ENCODE results near the gene EFEMP2. TPM values are rescaled to one million over a fixed set of nuclear protein-coding genes. Genes with fewer than 3 reads are reported as not detected.

EFEMP2 gene
- total and polyA plus RNA-seq, 10 of the 15 experiments (the other 5 are each of a cell fraction or from before 2014, with no cell fraction given) = 0.24 to 13.2 (median 1.3) TPM; not detected in 1

DNA sequence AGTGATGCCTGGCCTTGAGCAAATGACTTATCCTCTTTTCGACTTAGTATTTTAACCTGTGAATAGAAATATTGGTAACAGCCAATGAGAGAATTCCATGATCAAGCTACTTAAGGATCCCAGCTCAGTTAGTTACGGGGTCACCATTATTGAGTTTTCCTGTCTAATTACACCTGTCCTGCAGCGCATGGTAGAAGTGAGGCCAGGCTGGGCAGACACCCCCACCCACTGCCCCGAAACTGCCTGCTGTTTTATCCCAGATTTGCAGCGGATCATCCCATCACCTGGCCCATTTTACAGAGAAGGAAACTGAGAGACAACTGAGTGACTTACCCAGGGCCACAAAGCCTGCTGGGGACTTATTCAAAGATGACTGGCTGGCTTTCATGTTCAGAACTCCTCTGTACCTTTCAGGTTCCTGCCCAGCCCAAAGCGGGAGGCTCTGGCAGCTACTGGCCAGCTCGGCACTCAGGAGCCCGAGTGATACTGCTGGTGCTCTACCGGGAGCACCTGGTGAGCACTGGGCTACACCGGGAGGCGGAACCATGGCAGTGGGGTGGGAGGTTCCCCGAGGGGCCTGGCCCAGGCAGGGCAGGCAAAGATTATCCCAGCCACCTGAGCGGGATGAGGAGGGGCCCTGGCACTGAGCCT is 10.9 kb downstream of the EFEMP2 start:
- H3K36me3 ChIP-seq (ENCODE audit: control insufficient read depth in 2 of 2, insufficient read depth in 2 of 2, low read length in 1 of 2) = peaks cover 18 to 32% of the 10 kb centered on the region in 2 experiments
- ATAC-seq (no peak), FAIRE-seq (no peak), DNase-seq (ENCODE audit: low read depth, low spot score) (no peak)
- H3K79me2 ChIP-seq (ENCODE audit: control insufficient read depth, insufficient read depth, low read length) = peaks cover 39% of the 10 kb centered on the region
- peaks cover 2% of the 10 kb centered on the region for H4K20me1 ChIP-seq (ENCODE audit: control insufficient read depth, insufficient read depth)
- 90% methylated on average over 13 of the region's 13 CpGs for WGBS (ENCODE audit: insufficient coverage, insufficient replicate concordance, low lambda C conversion rate, missing lambda C conversion rate)
- intact Hi-C loops (cut with micrococcal nuclease; ENCODE audit: unreplicated experiment) (no loop called here), in situ Hi-C loops (cut with MboI) (loop anchor here (25.0 kb wide), 1 partner anchor 1624 kb away; the partner anchor contains the start of genes DNAJC4, FKBP2, NUDT22 and PPP1R14B)
- BruUV-seq (replicated peaks) = no TSS peak
- TF ChIP-seq ZNF207 (IDR thresholded peaks at IDR 0.05; ENCODE audit: borderline replicate concordance) (no peak), SUZ12 (IDR thresholded peaks at IDR 0.05; ENCODE audit: unreplicated experiment) (no peak), NRF1 (conservative IDR thresholded peaks at IDR 0.05; ENCODE audit: low read depth, low read length) (no peak)
- TF ChIP-seq, protein P1, sequence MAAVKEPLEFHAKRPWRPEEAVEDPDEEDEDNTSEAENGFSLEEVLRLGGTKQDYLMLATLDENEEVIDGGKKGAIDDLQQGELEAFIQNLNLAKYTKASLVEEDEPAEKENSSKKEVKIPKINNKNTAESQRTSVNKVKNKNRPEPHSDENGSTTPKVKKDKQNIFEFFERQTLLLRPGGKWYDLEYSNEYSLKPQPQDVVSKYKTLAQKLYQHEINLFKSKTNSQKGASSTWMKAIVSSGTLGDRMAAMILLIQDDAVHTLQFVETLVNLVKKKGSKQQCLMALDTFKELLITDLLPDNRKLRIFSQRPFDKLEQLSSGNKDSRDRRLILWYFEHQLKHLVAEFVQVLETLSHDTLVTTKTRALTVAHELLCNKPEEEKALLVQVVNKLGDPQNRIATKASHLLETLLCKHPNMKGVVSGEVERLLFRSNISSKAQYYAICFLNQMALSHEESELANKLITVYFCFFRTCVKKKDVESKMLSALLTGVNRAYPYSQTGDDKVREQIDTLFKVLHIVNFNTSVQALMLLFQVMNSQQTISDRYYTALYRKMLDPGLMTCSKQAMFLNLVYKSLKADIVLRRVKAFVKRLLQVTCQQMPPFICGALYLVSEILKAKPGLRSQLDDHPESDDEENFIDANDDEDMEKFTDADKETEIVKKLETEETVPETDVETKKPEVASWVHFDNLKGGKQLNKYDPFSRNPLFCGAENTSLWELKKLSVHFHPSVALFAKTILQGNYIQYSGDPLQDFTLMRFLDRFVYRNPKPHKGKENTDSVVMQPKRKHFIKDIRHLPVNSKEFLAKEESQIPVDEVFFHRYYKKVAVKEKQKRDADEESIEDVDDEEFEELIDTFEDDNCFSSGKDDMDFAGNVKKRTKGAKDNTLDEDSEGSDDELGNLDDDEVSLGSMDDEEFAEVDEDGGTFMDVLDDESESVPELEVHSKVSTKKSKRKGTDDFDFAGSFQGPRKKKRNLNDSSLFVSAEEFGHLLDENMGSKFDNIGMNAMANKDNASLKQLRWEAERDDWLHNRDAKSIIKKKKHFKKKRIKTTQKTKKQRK (IDR thresholded peaks at IDR 0.05; ENCODE audit: low read depth, low read length) = no peak
- H3K4me3 ChIP-seq = peak overlapping the region; percentile 85
- H3K4me1 ChIP-seq (ENCODE audit: control insufficient read depth, insufficient read depth, low read length) = peaks cover 15% of the 10 kb centered on the region
- no peaks in the 10 kb centered on the region for H3K9me3 ChIP-seq (replicated peaks; ENCODE audit: control insufficient read depth, insufficient read depth, low read length)
- H3K27me3 ChIP-seq (replicated peaks in 1 of 2; ENCODE audit: control insufficient read depth in 2 of 2, insufficient read depth in 2 of 2, low read length in 1 of 2) = no peaks in the 10 kb centered on the region
- SMC1A ChIA-PET (ENCODE audit: uncharacterized antibody, unreplicated experiment) = interaction anchor here (0.6 to 4.3 kb wide), 2 partner anchors 28 to 92 kb away, joined by 4 to 52 read pairs; partner anchors contain the start of genes CCDC85B and FIBP
- H3K27ac ChIP-seq (ENCODE audit: control insufficient read depth, insufficient read depth) = peak overlapping the region; percentile 100
- RAD21 ChIA-PET (ENCODE audit: unreplicated experiment) = interaction anchor here (5.0 kb wide), 1 partner anchor 29 kb away, joined by 76 read pairs; the partner anchor contains the start of genes CCDC85B and FIBP
- H2AFZ ChIP-seq (ENCODE audit: control insufficient read depth, low read depth, low read length) = no peak overlapping the region
- POLR2A ChIA-PET = interaction anchor here (0.6 to 5.6 kb wide), 5 partner anchors 9 to 150 kb away, joined by 3 to 155 read pairs (median 4); partner anchors contain the start of genes CCDC85B, EFEMP2, FIBP and KAT5
- peak overlapping the region; percentile 97 for H3K4me2 ChIP-seq (ENCODE audit: control insufficient read depth, insufficient read depth)
- CTCF ChIA-PET = interaction anchor here (0.7 to 5.7 kb wide), 4 partner anchors 9 to 82 kb away, joined by 3 to 146 read pairs (median 22); partner anchors contain the start of genes CCDC85B and FIBP
- peak overlapping the region; percentile 97 for H3K9ac ChIP-seq (ENCODE audit: control insufficient read depth, insufficient read depth, low read length)

All from GM12878 (cell line).